ENCODE results near the gene PDE12.

- TF ChIP-seq BHLHE40 (IDR thresholded peaks at IDR 0.05; ENCODE audit: borderline replicate concordance) (no peak), ZNF384 (IDR thresholded peaks at IDR 0.05) (no peak), ARNT (IDR thresholded peaks at IDR 0.05) (no peak), SP1 (IDR thresholded peaks at IDR 0.05) (no peak)
Observed at GRCh38 chr3:57557085-57557537, 1.0 kb downstream of the PDE12 start.

All from HEK293T (cell line).